Measurements from ENCODE around the gene SLC10A7. TPM values are rescaled to one million over a fixed set of nuclear protein-coding genes. Genes with fewer than 3 reads are reported as not detected.

SLC10A7 gene
- total RNA-seq, 4 donors from 2014 or later = 5.6 to 12.8 (median 6.8) TPM

- Histone ChIP-seq H3K9me3 (peaks cover 0 to 8% (median 0%) of the 10 kb centered on the region in 3 donors), H3K27me3 (no peaks in the 10 kb centered on the region), H3K4me1 (no peaks in the 10 kb centered on the region), H3K27ac (no peak overlapping the region), H3K4me3 (no peak overlapping the region), H3K36me3 (peaks cover 0 to 31% of the 10 kb centered on the region in 2 donors)
- TF ChIP-seq POLR2A (IDR thresholded peaks at IDR 0.05) (no peak), POLR2AphosphoS5 (IDR thresholded peaks at IDR 0.05) (no peak), EP300 (IDR thresholded peaks at IDR 0.05) (no peak), CTCF (IDR thresholded peaks at IDR 0.05) (no peak)
- WGBS, 2 donors (ENCODE audit: low coverage in 1 of 2) = 62 to 63% methylated on average over 3 of the region's 3 CpGs
- no peak for ATAC-seq
Observed at GRCh38 chr4:146488495-146489174, 33.1 kb downstream of the SLC10A7 start.

GRCh38 chr4:146486565-146486964 lies 35.2 kb downstream of the SLC10A7 start:
- no peak overlapping the region for H3K4me3 ChIP-seq
- no peak for TF ChIP-seq POLR2AphosphoS5 (IDR thresholded peaks at IDR 0.05)
- 67 to 100% methylated on average over 1 of the region's 1 CpG for WGBS, 2 donors (ENCODE audit: low coverage in 1 of 2)
- H3K27ac ChIP-seq = no peak overlapping the region
- H3K27me3 ChIP-seq = no peaks in the 10 kb centered on the region
- H3K36me3 ChIP-seq = peaks cover 0 to 39% of the 10 kb centered on the region in 2 donors
- ATAC-seq = no peak
- no peaks in the 10 kb centered on the region for H3K4me1 ChIP-seq
- peaks cover 0 to 28% (median 0%) of the 10 kb centered on the region in 3 donors for H3K9me3 ChIP-seq

GRCh38 chr4:146485968-146486367 lies 35.8 kb downstream of the SLC10A7 start:
- Histone ChIP-seq H3K9me3 (peaks cover 0 to 33% (median 0%) of the 10 kb centered on the region in 3 donors), H3K27ac (no peak overlapping the region), H3K4me3 (no peak overlapping the region), H3K4me1 (no peaks in the 10 kb centered on the region), H3K36me3 (peaks cover 0 to 39% of the 10 kb centered on the region in 2 donors), H3K27me3 (no peaks in the 10 kb centered on the region)
- TF ChIP-seq CTCF (IDR thresholded peaks at IDR 0.05) (no peak), EP300 (IDR thresholded peaks at IDR 0.05) (no peak), POLR2A (IDR thresholded peaks at IDR 0.05) (no peak), POLR2AphosphoS5 (IDR thresholded peaks at IDR 0.05) (no peak)
- no peak for ATAC-seq

GRCh38 chr4:146482788-146483187 lies 39.0 kb downstream of the SLC10A7 start:
- no peak for TF ChIP-seq POLR2A (IDR thresholded peaks at IDR 0.05)
- TF ChIP-seq CTCF (IDR thresholded peaks at IDR 0.05) = no peak
- TF ChIP-seq EP300 (IDR thresholded peaks at IDR 0.05) = no peak
- no peak for TF ChIP-seq POLR2AphosphoS5 (IDR thresholded peaks at IDR 0.05)
- Histone ChIP-seq H3K27ac (no peak overlapping the region), H3K36me3 (peaks cover 0 to 37% of the 10 kb centered on the region in 2 donors), H3K4me1 (no peaks in the 10 kb centered on the region), H3K4me3 (no peak overlapping the region), H3K27me3 (no peaks in the 10 kb centered on the region), H3K9me3 (peaks cover 0 to 33% (median 0%) of the 10 kb centered on the region in 3 donors)
- no peak for ATAC-seq
- 87 to 100% methylated on average over 1 of the region's 1 CpG for WGBS, 2 donors (ENCODE audit: low coverage in 1 of 2)

GRCh38 chr4:146481246-146481645 lies 40.5 kb downstream of the SLC10A7 start:
- peaks cover 0 to 24% of the 10 kb centered on the region in 2 donors for H3K36me3 ChIP-seq
- no peak for ATAC-seq
- WGBS, 2 donors (ENCODE audit: low coverage in 1 of 2) = 100% methylated on average over 2 of the region's 3 CpGs; no CpG with 5 or more reads in 1 of the 2 donors
- H3K4me3 ChIP-seq = no peak overlapping the region
- H3K27ac ChIP-seq = no peak overlapping the region
- no peak for TF ChIP-seq EP300 (IDR thresholded peaks at IDR 0.05)
- no peak for TF ChIP-seq CTCF (IDR thresholded peaks at IDR 0.05)
- TF ChIP-seq POLR2A (IDR thresholded peaks at IDR 0.05) = no peak
- TF ChIP-seq POLR2AphosphoS5 (IDR thresholded peaks at IDR 0.05) = no peak
- H3K4me1 ChIP-seq = no peaks in the 10 kb centered on the region
- peaks cover 0 to 33% (median 0%) of the 10 kb centered on the region in 3 donors for H3K9me3 ChIP-seq
- no peaks in the 10 kb centered on the region for H3K27me3 ChIP-seq
